HG03442 (cell line): Measurements from ENCODE around the gene CBL.

Experiments used
- ATAC-seq: cut with Tn5 transposase; IDR thresholded peaks from one replicate; pipeline ENCODE4 v1.9.1; 2021; ENCODE audit warnings: mild to moderate bottlenecking, moderate library complexity; ENCODE audit not compliant: unreplicated experiment

The CBL gene

GRCh38 chr11:119266063-119266462, 59.9 kb downstream of the CBL start:
- no peak for ATAC-seq

- ATAC-seq, result no peak
These were observed 60.5 kb downstream of the CBL start for GRCh38 chr11:119266517-119267255.

GRCh38 chr11:119267645-119268044, 61.5 kb downstream of the CBL start:
- ATAC-seq, result no peak

GRCh38 chr11:119273721-119274120, 67.6 kb downstream of the CBL start:
- no peak for ATAC-seq

GRCh38 chr11:119277660-119278059, 71.5 kb downstream of the CBL start:
- ATAC-seq, result no peak

- ATAC-seq, result no peak
These were observed 76.4 kb downstream of the CBL start for GRCh38 chr11:119282495-119282894.

- ATAC-seq, result no peak
These were observed 78.4 kb downstream of the CBL start for GRCh38 chr11:119284344-119285157.

- no peak for ATAC-seq
These were observed 79.3 kb downstream of the CBL start for GRCh38 chr11:119285431-119285830.

- ATAC-seq, result no peak
These were observed 82.1 kb downstream of the CBL start for GRCh38 chr11:119288219-119288618.

- ATAC-seq, result no peak
These were observed 84.9 kb downstream of the CBL start for GRCh38 chr11:119290894-119291497.

GRCh38 chr11:119293461-119293860, 87.3 kb downstream of the CBL start:
- no peak for ATAC-seq

- no peak for ATAC-seq
These were observed 89.0 kb downstream of the CBL start for GRCh38 chr11:119295178-119295577.

- ATAC-seq, result no peak
These were observed 91.8 kb downstream of the CBL start for GRCh38 chr11:119297938-119298337.

GRCh38 chr11:119298726-119299125, 92.6 kb downstream of the CBL start:
- no peak for ATAC-seq

- ATAC-seq, result no peak
These were observed 93.3 kb downstream of the CBL start for GRCh38 chr11:119299416-119299815.

GRCh38 chr11:119300198-119300964, 94.2 kb downstream of the CBL start:
- ATAC-seq, result no peak

GRCh38 chr11:119303227-119303718, 97.1 kb downstream of the CBL start:
- ATAC-seq, result no peak

- ATAC-seq, result no peak
These were observed 99.6 kb downstream of the CBL start for GRCh38 chr11:119305556-119306372.

GRCh38 chr11:119306373-119306890, 100.3 kb downstream of the CBL start:
- no peak for ATAC-seq

GRCh38 chr11:119307219-119307618, 101.1 kb downstream of the CBL start:
- ATAC-seq, result no peak
